ENCODE measurements around the gene WNT11.

DNA sequence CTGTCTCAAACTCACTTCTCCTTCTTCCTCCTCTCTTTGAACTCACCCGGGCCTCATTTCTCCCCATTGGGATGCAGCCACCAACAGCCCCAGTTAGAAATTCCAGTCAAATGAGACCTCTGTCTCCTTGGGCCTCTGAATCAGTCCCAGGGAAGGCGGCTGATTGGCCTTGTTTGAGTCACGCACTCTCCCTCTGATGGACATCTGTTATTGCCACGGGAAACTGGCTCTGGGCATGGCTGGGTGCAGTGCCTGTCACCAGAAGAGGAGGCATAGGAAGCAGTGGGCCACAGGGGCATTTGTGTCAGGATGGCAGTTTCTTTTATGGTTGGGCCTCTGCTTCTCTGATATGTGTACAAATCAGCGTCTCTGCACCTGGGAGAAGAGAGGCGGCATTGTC, 9.6 kb upstream of the WNT11 start:
- TF ChIP-seq CTCF (IDR thresholded peaks at IDR 0.05): no peak
- TF ChIP-seq ZFX (IDR thresholded peaks at IDR 0.05; ENCODE audit: borderline replicate concordance): no peak
